Measurements from ENCODE around the gene NID1.
A peak's percentile ranks its signal among the peaks of the same experiment; 100 is the strongest.

Gene NID1

GRCh38 chr1:236044341-236044740, 20.5 kb downstream of the NID1 start:
- no peak overlapping the region for H3K4me3 Mint-ChIP-seq

GRCh38 chr1:236041631-236042618, 23.0 kb downstream of the NID1 start:
- H3K9me3 Mint-ChIP-seq, result no peaks in the 10 kb centered on the region
- H3K27ac Mint-ChIP-seq, result no peak overlapping the region
- H3K36me3 Mint-ChIP-seq (ENCODE audit: insufficient read depth), result no peaks in the 10 kb centered on the region
- H3K4me3 Mint-ChIP-seq, result no peak overlapping the region
- H3K4me1 Mint-ChIP-seq (ENCODE audit: low read depth in 2 of 2), result no peaks in the 10 kb centered on the region
- peaks cover 9 to 36% of the 10 kb centered on the region in 2 donors for H3K27me3 Mint-ChIP-seq
- DNase-seq, result no peak
- ATAC-seq (replicated peaks), result no peak

More at GRCh38 chr1:236044341-236044740, 20.5 kb downstream of the NID1 start:
- no peak overlapping the region for H3K27ac Mint-ChIP-seq
- H3K27me3 Mint-ChIP-seq, result peaks cover 9 to 27% of the 10 kb centered on the region in 2 donors
- no peaks in the 10 kb centered on the region for H3K9me3 Mint-ChIP-seq
- no peak for ATAC-seq (replicated peaks)
- no peaks in the 10 kb centered on the region for H3K4me1 Mint-ChIP-seq (ENCODE audit: low read depth in 2 of 2)
- DNase-seq, result no peak
- no peaks in the 10 kb centered on the region for H3K36me3 Mint-ChIP-seq (ENCODE audit: insufficient read depth)

DNA sequence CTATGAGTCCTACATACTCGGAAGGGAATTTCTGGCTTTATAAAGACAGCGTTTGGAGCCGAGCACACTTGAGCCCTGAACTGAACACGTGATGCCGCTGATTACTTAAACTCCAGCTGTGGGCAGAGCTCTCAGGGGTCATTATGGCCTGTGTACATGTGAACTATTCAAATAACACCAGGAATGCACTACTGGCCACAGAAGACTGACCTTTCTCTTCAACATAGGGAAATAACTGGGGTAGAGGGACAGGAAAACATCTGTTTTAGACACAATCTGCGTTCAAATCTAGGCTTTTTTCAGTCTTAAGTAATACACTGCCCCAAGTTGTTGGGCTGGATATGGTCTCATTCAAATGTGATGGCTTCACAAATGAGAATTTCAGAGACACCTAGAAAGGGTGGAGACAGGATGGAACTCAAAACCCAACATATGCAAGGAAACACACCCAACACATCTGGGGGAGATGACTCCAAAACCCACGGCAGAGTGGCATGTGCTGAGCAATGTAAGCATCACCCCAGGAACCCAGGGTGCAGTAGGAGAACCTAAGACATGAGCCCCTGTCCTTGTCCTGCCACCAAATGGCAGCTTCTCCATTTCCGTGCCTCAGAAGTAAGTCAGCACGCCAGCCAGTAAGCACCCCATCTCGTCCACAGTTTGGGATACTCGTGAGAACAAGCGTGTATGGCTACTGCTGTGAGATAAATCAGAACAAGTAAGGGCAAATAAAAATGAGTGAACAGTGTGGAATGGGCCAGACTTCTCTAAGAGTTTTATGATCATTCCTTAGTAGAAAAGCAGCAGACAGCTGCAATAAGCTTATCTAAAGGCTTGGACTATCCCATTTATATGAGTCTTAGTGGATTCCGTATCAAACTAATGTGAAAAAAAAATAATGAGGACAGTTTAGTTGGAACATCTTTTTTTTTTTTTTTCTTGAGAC, 24.9 kb downstream of the NID1 start:
- H3K27me3 Mint-ChIP-seq, result peaks cover 9 to 36% of the 10 kb centered on the region in 2 donors
- H3K36me3 Mint-ChIP-seq (ENCODE audit: insufficient read depth), result no peaks in the 10 kb centered on the region
- H3K27ac Mint-ChIP-seq, result no peak overlapping the region
- no peaks in the 10 kb centered on the region for H3K4me1 Mint-ChIP-seq (ENCODE audit: low read depth in 2 of 2)
- ATAC-seq (replicated peaks), result no peak
- no peak overlapping the region for H3K4me3 Mint-ChIP-seq
- no peak for DNase-seq
- H3K9me3 Mint-ChIP-seq, result no peaks in the 10 kb centered on the region

DNA sequence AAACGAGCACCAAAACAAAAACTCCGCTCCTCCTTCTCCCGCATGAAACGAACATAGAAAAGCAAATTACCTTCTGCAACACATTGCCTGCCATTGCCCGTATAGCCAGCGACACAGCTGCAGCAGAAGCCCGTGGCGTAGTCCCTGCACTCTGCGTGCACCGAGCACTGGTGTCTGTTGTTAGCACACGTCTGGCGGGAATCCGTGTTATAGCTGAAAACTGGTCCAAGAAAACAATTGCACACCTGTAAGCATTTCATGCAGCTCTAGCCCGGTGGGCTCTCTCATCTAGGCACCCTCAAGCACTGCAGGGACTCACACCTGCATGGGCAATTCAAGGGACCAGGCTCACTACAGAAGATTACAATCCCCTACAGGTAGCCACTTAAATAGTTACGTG, 26.9 kb downstream of the NID1 start:
- H3K36me3 Mint-ChIP-seq (ENCODE audit: insufficient read depth), result no peaks in the 10 kb centered on the region
- no peak for DNase-seq
- no peak for ATAC-seq (replicated peaks)
- H3K27ac Mint-ChIP-seq, result no peak overlapping the region
- no peaks in the 10 kb centered on the region for H3K4me1 Mint-ChIP-seq (ENCODE audit: low read depth in 2 of 2)
- no peak overlapping the region for H3K4me3 Mint-ChIP-seq
- H3K27me3 Mint-ChIP-seq, result peaks cover 9 to 31% of the 10 kb centered on the region in 2 donors
- H3K9me3 Mint-ChIP-seq, result no peaks in the 10 kb centered on the region

DNA sequence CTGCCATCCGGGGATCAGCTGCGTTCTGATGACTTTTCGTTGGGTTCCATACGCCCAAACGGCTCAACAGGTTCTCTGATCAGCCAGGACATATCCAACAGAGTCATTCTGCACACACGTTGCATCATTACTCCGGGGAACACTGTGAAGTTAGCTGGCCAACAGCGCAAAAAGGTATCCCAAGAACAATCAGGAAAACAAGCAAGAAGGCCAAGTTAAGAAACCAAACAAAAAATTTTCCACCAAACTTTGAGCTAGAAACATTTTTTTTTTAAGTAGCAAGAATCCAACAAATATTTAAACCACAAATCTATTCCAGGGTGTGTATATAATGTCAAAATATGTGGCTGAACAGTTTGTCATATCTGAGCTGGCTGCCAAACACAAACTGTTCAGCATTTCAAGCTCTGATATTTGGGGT, 29.2 kb downstream of the NID1 start:
- Mint-ChIP-seq H3K27ac (no peak overlapping the region), H3K4me3 (no peak overlapping the region), H3K9me3 (no peaks in the 10 kb centered on the region), H3K4me1 (ENCODE audit: low read depth in 2 of 2) (no peaks in the 10 kb centered on the region), H3K36me3 (ENCODE audit: insufficient read depth) (no peaks in the 10 kb centered on the region), H3K27me3 (peaks cover 0 to 13% of the 10 kb centered on the region in 2 donors)
- no peak for DNase-seq
- no peak for ATAC-seq (replicated peaks)

DNA sequence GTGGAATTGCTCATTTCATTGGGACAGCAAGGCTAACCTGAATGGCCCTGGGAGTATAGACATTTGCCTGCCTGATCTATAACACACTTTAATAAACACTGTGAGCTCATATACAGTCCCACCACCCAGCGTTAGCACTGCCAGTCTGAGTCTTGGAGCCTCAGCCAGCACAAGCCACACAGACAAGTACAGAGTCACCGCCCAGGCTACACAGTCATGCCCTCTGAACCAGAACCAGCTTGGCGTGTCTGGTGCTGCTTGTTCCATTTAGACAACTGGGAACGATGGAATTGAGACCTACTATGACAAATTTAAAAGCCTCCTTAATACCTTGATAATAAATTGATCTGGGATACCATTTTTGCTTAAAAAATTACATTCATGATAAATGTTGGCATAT, 31.6 kb downstream of the NID1 start:
- no peaks in the 10 kb centered on the region for H3K9me3 Mint-ChIP-seq
- peaks cover 0 to 13% of the 10 kb centered on the region in 2 donors for H3K27me3 Mint-ChIP-seq
- H3K4me1 Mint-ChIP-seq (ENCODE audit: low read depth in 2 of 2), result no peaks in the 10 kb centered on the region
- no peak overlapping the region for H3K4me3 Mint-ChIP-seq
- no peak for ATAC-seq (replicated peaks)
- H3K27ac Mint-ChIP-seq, result no peak overlapping the region
- no peak for DNase-seq
- no peaks in the 10 kb centered on the region for H3K36me3 Mint-ChIP-seq (ENCODE audit: insufficient read depth)

DNA sequence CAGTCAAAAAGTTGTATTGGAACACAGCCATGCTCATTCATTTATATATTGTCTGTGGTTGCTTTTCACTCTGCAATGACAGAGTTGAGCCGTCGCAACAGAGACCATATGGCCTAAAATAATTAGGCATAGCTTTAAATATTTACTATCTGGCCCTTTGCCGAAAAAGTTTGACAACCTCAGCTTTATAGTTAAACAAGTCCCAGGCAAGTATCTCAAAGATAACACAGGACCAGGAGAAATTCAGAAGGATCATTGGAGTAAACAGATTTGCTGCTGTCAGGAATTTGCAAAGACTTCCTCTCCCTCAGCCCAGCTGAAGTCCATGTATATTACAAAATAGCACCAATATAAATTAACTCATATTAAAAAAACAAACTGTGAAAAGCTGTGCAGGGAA, 34.4 kb downstream of the NID1 start:
- peaks cover 0 to 4% of the 10 kb centered on the region in 2 donors for H3K4me1 Mint-ChIP-seq (ENCODE audit: low read depth in 2 of 2)
- no peak for ATAC-seq (replicated peaks)
- no peak overlapping the region for H3K4me3 Mint-ChIP-seq
- H3K9me3 Mint-ChIP-seq, result no peaks in the 10 kb centered on the region
- no peak overlapping the region for H3K27ac Mint-ChIP-seq
- H3K36me3 Mint-ChIP-seq (ENCODE audit: insufficient read depth), result no peaks in the 10 kb centered on the region
- no peaks in the 10 kb centered on the region for H3K27me3 Mint-ChIP-seq
- DNase-seq, result no peak

DNA sequence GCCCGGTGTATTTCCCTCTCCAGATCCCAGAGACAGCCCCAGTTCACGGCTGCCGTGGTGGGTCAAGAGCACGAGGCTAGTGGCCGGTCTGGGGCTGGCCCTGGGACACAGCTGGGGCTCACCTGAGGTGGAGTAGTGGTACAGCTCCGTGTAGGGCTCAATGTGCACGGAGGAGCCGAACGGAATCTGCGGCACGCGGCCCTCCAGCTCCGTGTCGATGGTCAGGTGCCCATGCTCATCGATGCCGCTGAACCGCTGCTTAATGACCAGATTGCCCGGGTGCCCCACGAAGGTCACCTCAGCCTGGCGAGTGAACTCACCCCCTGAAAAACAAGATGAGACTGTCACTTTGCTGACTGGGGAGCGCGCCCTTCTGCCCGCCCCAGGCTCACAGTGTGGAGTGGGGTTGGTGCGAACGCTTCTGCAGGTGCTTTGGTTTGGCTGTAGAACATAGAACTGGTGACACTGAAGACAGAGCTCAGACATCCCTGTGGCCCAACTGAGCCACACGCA, 35.4 kb downstream of the NID1 start:
- H3K9me3 Mint-ChIP-seq, result no peaks in the 10 kb centered on the region
- H3K36me3 Mint-ChIP-seq (ENCODE audit: insufficient read depth), result no peaks in the 10 kb centered on the region
- H3K27me3 Mint-ChIP-seq, result no peaks in the 10 kb centered on the region
- no peak for DNase-seq
- H3K27ac Mint-ChIP-seq, result no peak overlapping the region
- no peak overlapping the region for H3K4me3 Mint-ChIP-seq
- H3K4me1 Mint-ChIP-seq (ENCODE audit: low read depth in 2 of 2), result peaks cover 0 to 4% of the 10 kb centered on the region in 2 donors
- ATAC-seq (replicated peaks), result no peak

DNA sequence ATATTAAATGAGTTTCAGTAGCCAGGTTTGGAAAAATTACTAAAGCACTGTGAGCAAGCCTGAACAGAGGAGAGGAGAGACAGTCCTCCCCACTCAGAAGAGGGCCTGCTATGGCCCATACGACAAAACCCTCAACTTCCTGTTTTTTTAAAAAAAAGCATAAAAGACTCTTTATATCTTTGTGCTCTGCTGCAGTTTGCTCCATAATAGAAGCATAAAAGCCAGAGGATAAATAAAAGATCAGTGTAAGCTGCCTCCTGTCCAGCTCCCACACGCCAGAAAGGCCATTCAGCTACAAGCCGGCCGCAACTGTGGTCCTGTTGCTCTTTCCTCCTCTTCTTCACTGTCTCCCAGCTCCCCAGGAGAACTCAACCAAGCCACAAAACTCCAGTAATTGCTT, 37.8 kb downstream of the NID1 start:
- Mint-ChIP-seq H3K4me1 (ENCODE audit: low read depth in 2 of 2) (peaks cover 0 to 4% of the 10 kb centered on the region in 2 donors), H3K4me3 (no peak overlapping the region), H3K36me3 (ENCODE audit: insufficient read depth) (no peaks in the 10 kb centered on the region), H3K27ac (peak overlapping the region in 1 of 2 donors; percentile 63), H3K9me3 (no peaks in the 10 kb centered on the region), H3K27me3 (no peaks in the 10 kb centered on the region)
- DNase-seq (no peak), ATAC-seq (replicated peaks) (no peak)

DNA sequence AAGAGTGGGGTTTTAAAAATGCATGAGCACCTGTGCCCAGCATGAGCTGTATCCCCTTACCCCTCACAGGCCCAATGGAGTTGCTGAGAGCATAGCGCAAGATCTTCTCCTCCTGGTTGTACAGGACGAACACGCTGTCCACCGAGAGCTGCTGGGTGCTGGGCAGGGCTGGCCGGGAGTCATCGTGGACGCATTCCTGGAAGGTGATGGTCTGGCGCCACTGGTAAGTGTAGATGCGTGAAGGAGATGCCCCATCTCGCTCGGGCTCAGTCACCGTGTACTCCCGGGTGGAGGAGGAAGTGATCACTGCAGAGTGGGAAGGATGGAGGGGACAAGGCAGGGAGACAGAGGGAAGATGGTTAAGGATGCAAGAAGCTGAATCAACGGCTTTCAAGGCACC, 39.1 kb downstream of the NID1 start:
- ATAC-seq (replicated peaks) (no peak), DNase-seq (no peak)
- Mint-ChIP-seq H3K4me1 (ENCODE audit: low read depth in 2 of 2) (peaks cover 0 to 4% of the 10 kb centered on the region in 2 donors), H3K27ac (peak overlapping the region in 1 of 2 donors; percentile 79), H3K27me3 (peaks cover 0 to 6% of the 10 kb centered on the region in 2 donors), H3K9me3 (no peaks in the 10 kb centered on the region), H3K4me3 (no peak overlapping the region), H3K36me3 (ENCODE audit: insufficient read depth) (no peaks in the 10 kb centered on the region)

GRCh38 chr1:236024641-236025040, 40.2 kb downstream of the NID1 start:
- Mint-ChIP-seq H3K36me3 (ENCODE audit: insufficient read depth) (no peaks in the 10 kb centered on the region), H3K27ac (no peak overlapping the region), H3K27me3 (peaks cover 6 to 15% of the 10 kb centered on the region in 2 donors), H3K4me1 (ENCODE audit: low read depth in 2 of 2) (peaks cover 0 to 4% of the 10 kb centered on the region in 2 donors), H3K9me3 (no peaks in the 10 kb centered on the region), H3K4me3 (no peak overlapping the region)
- ATAC-seq (replicated peaks) (no peak), DNase-seq (no peak)

- Mint-ChIP-seq H3K9me3 (no peaks in the 10 kb centered on the region), H3K27ac (no peak overlapping the region), H3K36me3 (ENCODE audit: insufficient read depth) (no peaks in the 10 kb centered on the region), H3K27me3 (peaks cover 6 to 15% of the 10 kb centered on the region in 2 donors), H3K4me1 (ENCODE audit: low read depth in 2 of 2) (peaks cover 0 to 4% of the 10 kb centered on the region in 2 donors), H3K4me3 (no peak overlapping the region)
- DNase-seq (no peak), ATAC-seq (replicated peaks) (no peak)
Observed at GRCh38 chr1:236023926-236024565, 40.8 kb downstream of the NID1 start.
